B cell (primary cell): Measurements from ENCODE around the gene TAF11L2. TPM values are rescaled to one million over a fixed set of nuclear protein-coding genes. Genes with fewer than 3 reads are reported as not detected.

ENCODE experiments used
- ATAC-seq: fragments of 200-7000 bp; cut with Tn5 transposase; one replicate; pipeline ENCODE4 v1.10.0; 2021; ENCODE audit warnings: low read depth, mild to moderate bottlenecking, moderate number of reproducible peaks, moderate library complexity
- CTCF ChIA-PET: fragments of 350-600 bp; sonication (Branson Sonifier 250); formaldehyde crosslinking; loops from one replicate; lab custom pipeline; 2021; ENCODE audit warnings: antibody characterized with exemption, inconsistent platforms; lab: Charles Lee
- POLR2A ChIA-PET: fragments of 350-600 bp; sonication (Branson Sonifier 250); formaldehyde crosslinking; loops from one replicate; lab custom pipeline; 2021; ENCODE audit warnings: antibody characterized with exemption; lab: Charles Lee
- DNase-seq: peaks from one replicate; pipeline ENCODE4 v3.0.0; 2013
- H2AFZ ChIP-seq: 2 replicates; pipeline ENCODE4 v1.6.1; 2012; ENCODE audit warnings: mild to moderate bottlenecking, low read depth, low read length; ENCODE audit not compliant: insufficient read depth, poor library complexity, severe bottlenecking
- H3K27ac ChIP-seq, 2 donors: 1 replicate in 1 of 2; 2 replicates in 1 of 2; pipeline ENCODE4 v1.5.1; 2012 to 2013; ENCODE audit warnings: low read length in 2 of 2, mild to moderate bottlenecking in 2 of 2, moderate library complexity in 1 of 2
- H3K27me3 ChIP-seq, 4 experiments: fragments of 200-600 bp in 1 of 4; sonication (generic) in 1 of 4; replicated peaks in 1 of 4; 1 replicate in 2 of 4; 2 replicates in 2 of 4; pipeline versions ENCODE4 v1.6.1 to v1.7.0; 2013 to 2016; ENCODE audit warnings: low read length in 3 of 4, mild to moderate bottlenecking in 2 of 4, mixed read lengths in 1 of 4, moderate library complexity in 1 of 4; ENCODE audit not compliant: insufficient read depth in 4 of 4, control insufficient read depth in 3 of 4; ENCODE audit errors: control extremely low read depth in 1 of 4
- H3K36me3 ChIP-seq, 2 experiments: replicated peaks in 1 of 2; 1 replicate in 1 of 2; 2 replicates in 1 of 2; pipeline versions ENCODE4 v1.6.1 to v1.7.1; 2013; ENCODE audit warnings: low read length in 1 of 2; ENCODE audit not compliant: insufficient read depth in 2 of 2, control insufficient read depth in 1 of 2; ENCODE audit errors: control extremely low read depth in 1 of 2, extremely low read depth in 1 of 2
- H3K4me1 ChIP-seq, 2 donors: fragments of 200-600 bp in 1 of 2; sonication (generic) in 1 of 2; 1 replicate in 1 of 2; 2 replicates in 1 of 2; pipeline versions ENCODE4 v1.5.1 to v1.6.1; 2013 to 2017; ENCODE audit warnings: low read length in 2 of 2; ENCODE audit not compliant: control insufficient read depth in 2 of 2, insufficient read depth in 2 of 2
- H3K4me2 ChIP-seq: replicated peaks from 2 replicates; pipeline ENCODE3; 2012; ENCODE audit warnings: mild to moderate bottlenecking, low read depth, low read length; ENCODE audit not compliant: poor library complexity, severe bottlenecking
- H3K4me3 ChIP-seq, 5 experiments: fragments of 200-600 bp in 1 of 5; sonication (generic) in 1 of 5; 1 replicate in 3 of 5; 2 replicates in 2 of 5; pipeline versions ENCODE4 v1.5.1 to v1.7.0; 2011 to 2016; ENCODE audit warnings: low read length in 4 of 5, mild to moderate bottlenecking in 4 of 5, low read depth in 2 of 5, control low read depth in 1 of 5, moderate library complexity in 1 of 5; ENCODE audit not compliant: insufficient read depth in 1 of 5; ENCODE audit errors: control extremely low read depth in 1 of 5, extremely low read depth in 1 of 5
- H3K79me2 ChIP-seq: fragments of 200-600 bp; sonication (generic); one replicate; pipeline ENCODE4 v1.6.0; 2016; ENCODE audit warnings: low read length; ENCODE audit not compliant: control insufficient read depth, insufficient read depth
- H3K9ac ChIP-seq: fragments of 200-600 bp; sonication (generic); 2 replicates; pipeline ENCODE4 v1.6.1; 2017; ENCODE audit warnings: mild to moderate bottlenecking, low read length, moderate library complexity
- H3K9me3 ChIP-seq, 3 donors: one replicate each; pipeline versions ENCODE4 v1.6.1 to v1.7.1; 2013; ENCODE audit warnings: low read length in 2 of 3; ENCODE audit not compliant: control insufficient read depth in 2 of 3, insufficient read depth in 1 of 3; ENCODE audit errors: control extremely low read depth in 1 of 3
- H4K20me1 ChIP-seq: 2 replicates; pipeline ENCODE4 v1.6.0; 2012; ENCODE audit warnings: mild to moderate bottlenecking, low read length; ENCODE audit not compliant: insufficient read depth, control insufficient read depth, poor library complexity, severe bottlenecking
- H3K27ac Mint-ChIP-seq: one replicate; pipeline ENCODE4 v1.8.0; 2021; ENCODE audit warnings: mixed read lengths
- H3K27me3 Mint-ChIP-seq: one replicate; pipeline ENCODE4 v1.8.0; 2021; ENCODE audit warnings: mixed read lengths
- H3K4me1 Mint-ChIP-seq: one replicate; pipeline ENCODE4 v1.8.0; 2021; ENCODE audit warnings: mixed read lengths
- H3K4me3 Mint-ChIP-seq: one replicate; pipeline ENCODE4 v1.8.0; 2021; ENCODE audit warnings: mixed read lengths
- H3K9me3 Mint-ChIP-seq: one replicate; pipeline ENCODE4 v1.8.0; 2022; ENCODE audit warnings: mixed read lengths; ENCODE audit not compliant: insufficient read depth
- EZH2 ChIP-seq: IDR thresholded peaks from 2 replicates; pipeline ENCODE4 v1.6.1; 2012; ENCODE audit warnings: borderline replicate concordance, low read depth, mild to moderate bottlenecking, moderate library complexity, low read length; ENCODE audit not compliant: insufficient read depth, poor library complexity, severe bottlenecking
- WGBS: methylation state at CpG from one replicate; pipeline ENCODE4 v1.1.5; 2013; ENCODE audit warnings: missing lambda C conversion rate; ENCODE audit not compliant: insufficient coverage; 5-methylcytosine and 5-hydroxymethylcytosine counted together
- intact Hi-C: fragments of 100-400 bp; cut with micrococcal nuclease; formaldehyde crosslinking; loops from one replicate; pipeline ENCODE4 v1.10.0; 2022
- polyA plus RNA-seq: library from polyadenylated mRNA; depleted of rRNA; stranded (reverse); fragments of >200 nt; gene quantifications from 2 replicates; pipeline ENCODE4 v1.2.3, GENCODE V29; 2012
- total RNA-seq, 2 donors: library from RNA; stranded (reverse); fragments of 120-200 nt in 1 of 2; gene quantifications; 1 replicate in 1 of 2; 2 replicates in 1 of 2; pipeline versions ENCODE4 v1.2.3 to v1.2.4, GENCODE V29; 2013 to 2022
- TF ChIP-seq, protein P1 (sequence below): fragments of 200-600 bp; IDR thresholded peaks from one replicate; pipeline ENCODE4 v1.8.0; 2022; ENCODE audit warnings: antibody characterized with exemption, mild to moderate bottlenecking

Gene TAF11L2
- total and polyA plus RNA-seq, 2 donors (not counting 1 experiment from before 2014, with no cell fraction given) = not detected

DNA sequence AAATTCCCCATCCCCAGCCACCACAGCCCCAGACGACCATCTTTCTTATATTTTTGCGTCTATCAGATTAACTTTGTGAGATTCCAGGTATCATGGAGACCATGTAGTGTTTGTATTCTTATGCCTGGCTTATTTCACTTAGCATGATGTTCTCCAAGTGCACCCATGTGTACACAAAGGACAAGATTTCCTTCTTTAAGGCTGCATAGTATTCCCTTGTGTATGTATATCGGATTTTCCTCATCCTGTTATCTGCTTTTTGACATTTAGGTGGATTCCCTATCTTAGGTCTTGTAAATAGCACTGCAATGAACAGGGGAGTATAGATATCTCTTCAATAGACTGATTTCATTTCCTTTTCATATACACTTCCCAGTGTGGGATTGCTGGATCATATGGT is 5.3 kb upstream of the TAF11L2 start:
- no peak overlapping the region for H3K4me2 ChIP-seq
- WGBS = no CpG with 5 or more reads among the region's 3 CpGs
- CTCF ChIA-PET = no interaction called here
- H3K79me2 ChIP-seq = no peaks in the 10 kb centered on the region
- peaks cover 4% of the 10 kb centered on the region for H3K9me3 Mint-ChIP-seq
- TF ChIP-seq, protein P1, sequence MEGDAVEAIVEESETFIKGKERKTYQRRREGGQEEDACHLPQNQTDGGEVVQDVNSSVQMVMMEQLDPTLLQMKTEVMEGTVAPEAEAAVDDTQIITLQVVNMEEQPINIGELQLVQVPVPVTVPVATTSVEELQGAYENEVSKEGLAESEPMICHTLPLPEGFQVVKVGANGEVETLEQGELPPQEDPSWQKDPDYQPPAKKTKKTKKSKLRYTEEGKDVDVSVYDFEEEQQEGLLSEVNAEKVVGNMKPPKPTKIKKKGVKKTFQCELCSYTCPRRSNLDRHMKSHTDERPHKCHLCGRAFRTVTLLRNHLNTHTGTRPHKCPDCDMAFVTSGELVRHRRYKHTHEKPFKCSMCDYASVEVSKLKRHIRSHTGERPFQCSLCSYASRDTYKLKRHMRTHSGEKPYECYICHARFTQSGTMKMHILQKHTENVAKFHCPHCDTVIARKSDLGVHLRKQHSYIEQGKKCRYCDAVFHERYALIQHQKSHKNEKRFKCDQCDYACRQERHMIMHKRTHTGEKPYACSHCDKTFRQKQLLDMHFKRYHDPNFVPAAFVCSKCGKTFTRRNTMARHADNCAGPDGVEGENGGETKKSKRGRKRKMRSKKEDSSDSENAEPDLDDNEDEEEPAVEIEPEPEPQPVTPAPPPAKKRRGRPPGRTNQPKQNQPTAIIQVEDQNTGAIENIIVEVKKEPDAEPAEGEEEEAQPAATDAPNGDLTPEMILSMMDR = no peak
- no peak for TF ChIP-seq EZH2
- no peak for DNase-seq
- no peaks in the 10 kb centered on the region for H3K4me1 Mint-ChIP-seq
- POLR2A ChIA-PET = no interaction called here
- H3K27me3 Mint-ChIP-seq = no peaks in the 10 kb centered on the region
- H3K27me3 ChIP-seq = no peaks in the 10 kb centered on the region
- ATAC-seq = no peak
- H3K4me1 ChIP-seq = no peaks in the 10 kb centered on the region
- no peak overlapping the region for H3K4me3 Mint-ChIP-seq
- no peaks in the 10 kb centered on the region for H4K20me1 ChIP-seq
- no peak overlapping the region for H3K4me3 ChIP-seq
- H3K9me3 ChIP-seq = peaks cover 0 to 8% (median 6%) of the 10 kb centered on the region in 3 donors
- H3K9ac ChIP-seq = no peak overlapping the region
- H3K27ac ChIP-seq = no peak overlapping the region
- intact Hi-C loops = no loop called here
- no peak overlapping the region for H2AFZ ChIP-seq
- H3K27ac Mint-ChIP-seq = no peak overlapping the region
- no peaks in the 10 kb centered on the region for H3K36me3 ChIP-seq

DNA sequence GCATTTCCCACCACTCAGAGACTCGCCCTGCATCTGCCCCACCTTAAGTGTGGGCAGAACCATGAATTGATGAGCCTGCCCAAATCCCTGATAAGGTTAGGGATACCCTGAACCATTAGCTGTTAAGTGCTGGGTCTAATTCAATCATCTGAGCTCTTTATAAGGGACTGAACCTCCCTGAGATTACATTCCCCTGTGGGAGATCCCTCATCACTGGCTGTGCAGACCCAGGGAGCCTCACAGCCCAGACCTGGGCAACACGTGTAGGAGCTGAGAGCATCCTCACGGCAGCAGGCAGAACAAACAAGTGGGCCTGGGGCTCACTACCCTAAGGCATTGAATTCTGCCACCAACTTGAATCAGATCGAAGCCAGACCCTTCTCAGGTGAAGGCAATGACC is 585 bp upstream of the TAF11L2 start:
- Mint-ChIP-seq H3K4me1 (peaks cover 2% of the 10 kb centered on the region), H3K27me3 (no peaks in the 10 kb centered on the region), H3K27ac (no peak overlapping the region), H3K4me3 (no peak overlapping the region), H3K9me3 (peaks cover 4% of the 10 kb centered on the region)
- Histone ChIP-seq H3K4me3 (no peak overlapping the region), H3K9me3 (peaks cover 0 to 6% (median 0%) of the 10 kb centered on the region in 3 donors), H3K27ac (no peak overlapping the region), H2AFZ (no peak overlapping the region), H3K36me3 (no peaks in the 10 kb centered on the region), H3K9ac (no peak overlapping the region), H3K79me2 (no peaks in the 10 kb centered on the region), H3K4me2 (no peak overlapping the region), H4K20me1 (no peaks in the 10 kb centered on the region), H3K4me1 (no peaks in the 10 kb centered on the region), H3K27me3 (no peaks in the 10 kb centered on the region)
- WGBS = 90% methylated on average over 3 of the region's 4 CpGs
- intact Hi-C loops = no loop called here
- TF ChIP-seq, protein P1 = no peak
- TF ChIP-seq EZH2 = no peak
- DNase-seq = no peak
- ATAC-seq = no peak
- CTCF ChIA-PET = interaction anchor here (1.0 kb wide), 1 partner anchor 281 kb away, joined by 6 read pairs; no protein-coding TSS in a partner anchor
- POLR2A ChIA-PET = no interaction called here
